Measurements from ENCODE around the gene SDC3.

GRCh38 chr1:30912913-30913652 lies 4.5 kb upstream of the SDC3 start:
- TF ChIP-seq CTCF (conservative IDR thresholded peaks at IDR 0.05 in 1 of 2, IDR thresholded peaks at IDR 0.05 in 1 of 2; ENCODE audit: low read depth in 1 of 2, low read length in 2 of 2) (no peak), EZH2 (IDR thresholded peaks at IDR 0.05; ENCODE audit: low read length, missing control alignments) (no peak)

All from fibroblast of lung (primary cell).